Activated CD4-positive, alpha-beta T cell treated with anti-CD3 and anti-CD28 coated beads, Interleukin-2, amount 50 U/mL, for 24 hours (primary cell): Measurements from ENCODE around the gene ABCC11.
A peak's percentile ranks its signal among the peaks of the same experiment; 100 is the strongest.

Source experiments
- DNase-seq, 2 donors: peaks; one replicate each; pipeline ENCODE4 v3.0.0-alpha.2; 2020; ENCODE audit warnings: low read depth in 1 of 2, low spot score in 1 of 2

The ABCC11 gene

DNA sequence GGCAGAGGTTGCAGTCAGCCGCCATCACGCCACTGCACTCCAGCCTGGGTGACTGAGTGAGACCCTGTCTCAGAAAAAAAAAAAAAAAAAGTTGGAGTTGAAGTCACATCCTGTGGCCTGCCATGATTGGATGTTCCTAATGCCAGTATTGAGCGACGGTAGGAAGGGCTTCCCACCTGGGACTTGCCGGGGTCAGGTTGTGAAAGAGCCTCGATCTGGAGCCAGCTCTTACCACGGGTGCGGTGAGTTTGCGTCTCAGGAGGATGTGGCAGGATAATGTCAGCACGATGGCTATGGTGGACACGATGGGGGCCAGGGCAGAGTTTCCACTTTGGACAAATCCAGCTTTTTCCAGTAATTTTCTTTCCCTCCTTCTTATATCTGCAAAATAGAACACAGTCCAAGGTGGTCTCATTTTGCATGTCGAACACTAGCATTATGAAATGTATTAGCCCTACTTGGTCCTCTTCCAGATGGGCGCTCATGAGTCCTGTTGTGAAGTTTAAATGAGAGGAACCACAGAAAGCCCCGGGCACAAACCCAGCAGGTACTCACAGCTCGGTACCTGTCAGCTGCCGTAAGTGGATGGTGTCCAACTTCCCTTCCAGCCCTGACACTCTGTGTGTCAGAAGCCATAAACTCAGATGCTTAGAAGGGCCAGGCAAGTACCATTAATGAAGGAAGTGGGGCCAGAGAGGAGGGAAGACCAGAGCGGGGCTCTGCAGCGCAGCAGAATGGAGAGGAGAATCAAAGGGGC lies 113.7 kb downstream of the ABCC11 start:
- no peak for DNase-seq

DNA sequence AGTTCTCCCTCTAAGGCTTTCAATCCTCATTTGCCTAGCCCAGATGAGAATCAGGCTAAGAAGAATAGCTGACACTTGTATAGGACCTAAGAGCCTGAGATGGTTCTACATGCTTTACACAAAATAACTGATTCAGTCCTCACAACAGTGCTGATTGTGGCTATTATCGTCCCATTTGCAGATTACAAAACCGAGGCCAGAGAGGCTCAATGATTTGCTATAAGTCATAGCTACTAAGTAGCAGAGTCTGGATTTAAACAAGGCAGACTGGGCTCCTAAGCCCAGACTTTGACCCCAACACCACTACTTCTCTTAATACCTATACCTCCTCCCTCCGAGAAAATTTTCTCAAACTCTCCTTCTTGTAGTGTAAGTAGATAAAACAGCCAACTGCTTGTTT lies 114.6 kb downstream of the ABCC11 start:
- DNase-seq: no peak

DNA sequence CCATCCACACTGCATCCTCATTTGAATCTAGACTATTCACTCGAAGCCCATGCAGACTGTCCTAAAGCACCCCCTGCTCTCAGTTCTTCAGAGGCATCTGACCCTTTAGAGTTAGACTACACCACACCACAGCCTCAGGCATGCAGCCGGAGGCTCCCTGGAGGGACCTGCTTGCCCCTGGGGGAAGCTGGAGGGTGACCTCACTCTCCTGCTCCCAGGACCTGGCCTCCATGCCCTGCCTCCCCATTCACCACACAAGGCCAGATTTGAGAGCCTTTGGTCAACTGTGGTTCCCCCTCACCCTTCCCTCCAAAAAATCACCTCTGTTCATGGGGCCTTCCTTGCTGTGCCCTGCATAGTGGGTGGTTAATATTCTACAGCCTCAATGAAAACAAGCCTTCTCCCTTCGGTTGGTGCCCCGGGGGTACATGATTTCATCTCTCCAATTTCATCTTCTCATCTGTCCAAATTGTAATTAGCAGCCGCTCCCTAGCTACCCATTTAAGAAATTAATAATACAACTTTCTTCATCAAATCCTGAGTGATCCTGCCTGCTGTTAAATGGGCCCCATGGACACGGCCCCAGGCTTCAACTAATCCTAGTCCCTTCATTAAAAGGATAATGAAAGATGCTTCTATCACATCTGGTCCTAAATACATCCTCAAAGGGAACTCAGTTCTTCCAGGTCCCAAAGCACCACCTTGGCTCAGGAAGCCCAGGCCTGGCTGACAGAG lies 116.0 kb downstream of the ABCC11 start:
- DNase-seq: no peak

- DNase-seq: no peak
These were observed 117.4 kb downstream of the ABCC11 start for GRCh38 chr16:48129926-48130325.

DNA sequence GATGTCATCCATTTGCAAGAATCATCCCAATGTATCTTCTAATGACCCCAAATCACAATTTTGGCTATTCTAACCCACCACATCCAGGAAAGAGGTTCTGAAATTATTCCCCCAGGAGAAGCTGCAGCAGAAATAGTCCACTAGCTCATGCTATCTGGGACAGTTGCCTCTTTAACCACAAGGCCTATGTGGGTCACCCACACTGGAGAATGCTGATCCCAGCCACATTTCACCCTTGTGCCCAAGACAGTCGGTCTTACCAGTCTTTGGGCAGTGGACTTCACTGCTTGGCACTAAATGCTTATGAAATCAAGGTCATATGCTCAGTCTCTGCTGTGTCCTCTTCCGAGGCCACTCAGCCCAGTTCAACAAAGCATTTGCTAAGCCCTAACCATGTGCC lies 118.6 kb downstream of the ABCC11 start:
- no peak for DNase-seq

GRCh38 chr16:48126801-48127644 lies 120.3 kb downstream of the ABCC11 start:
- no peak for DNase-seq

DNA sequence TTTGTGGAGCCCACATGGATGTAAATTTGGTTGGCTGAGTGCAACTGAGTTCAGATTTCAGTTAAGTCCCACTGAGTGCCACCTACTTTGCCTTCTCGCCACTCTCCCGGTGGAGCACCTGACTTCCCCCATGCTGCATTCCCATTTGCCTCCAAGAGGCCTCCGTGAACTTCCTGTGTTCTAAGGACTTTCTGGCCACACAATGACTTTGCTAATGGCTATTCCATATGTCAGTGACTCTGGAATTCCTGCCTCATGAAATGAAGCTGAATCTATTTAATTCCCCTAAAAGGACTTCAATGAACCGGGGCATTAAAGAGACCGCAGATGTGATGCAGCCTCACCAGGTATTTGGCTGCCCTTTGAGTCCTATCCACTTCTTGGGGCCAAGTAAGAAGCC lies 121.5 kb downstream of the ABCC11 start:
- DNase-seq: no peak

DNA sequence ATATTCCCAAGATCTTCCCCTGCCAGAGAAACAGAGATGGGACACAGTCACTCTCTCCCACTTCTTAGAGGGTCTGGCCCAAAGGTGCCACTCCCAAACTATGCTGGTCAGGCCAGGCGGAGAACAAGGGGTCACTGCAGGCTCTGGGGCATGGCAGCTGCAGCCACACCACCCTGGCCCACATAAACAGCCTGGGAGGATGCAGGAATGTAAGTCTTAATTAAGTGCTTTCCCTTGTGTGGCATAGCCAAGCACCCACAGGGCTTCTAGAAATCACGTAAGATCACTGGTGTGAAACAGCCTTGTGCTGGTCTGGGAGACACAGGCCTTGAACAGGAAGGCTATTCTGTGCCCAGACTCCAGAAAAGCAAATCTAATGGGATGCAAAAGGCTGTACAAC lies 123.1 kb downstream of the ABCC11 start:
- DNase-seq: no peak

DNA sequence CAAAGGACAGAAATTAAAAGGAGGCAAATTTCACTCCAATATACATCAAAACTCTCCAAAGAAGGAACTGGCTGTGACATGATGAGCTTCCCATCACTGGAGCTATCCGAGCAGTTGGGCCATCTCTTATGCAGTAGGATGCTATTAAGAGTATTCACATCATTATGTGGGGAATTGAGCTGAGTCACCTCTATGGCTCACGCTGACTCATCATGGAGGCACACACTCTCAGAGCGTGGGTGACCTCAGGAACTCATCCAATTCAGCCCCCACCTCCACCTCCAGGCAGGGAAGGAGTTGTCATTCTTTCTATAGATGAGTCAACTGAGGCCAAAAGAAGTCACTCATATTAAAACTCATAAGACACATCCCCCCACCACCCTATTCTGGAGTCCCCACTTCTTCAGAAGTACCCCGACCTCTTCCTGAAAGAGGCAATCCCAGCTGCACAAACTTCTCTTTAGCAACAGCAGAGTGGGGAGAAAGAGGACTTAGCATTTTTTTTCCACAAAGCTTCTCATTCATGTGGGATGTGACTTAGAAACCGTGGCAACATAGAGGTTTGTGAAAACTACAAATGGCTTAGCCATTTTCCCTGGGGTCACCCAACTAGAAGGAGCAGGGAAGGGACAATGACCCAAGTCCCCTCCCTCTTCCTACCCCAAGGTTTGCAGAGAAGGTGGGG lies 124.1 kb downstream of the ABCC11 start:
- DNase-seq: peak in 1 of 2 donors; percentile 62

- no peak for DNase-seq
These were observed 126.1 kb downstream of the ABCC11 start for GRCh38 chr16:48121276-48121675.

DNA sequence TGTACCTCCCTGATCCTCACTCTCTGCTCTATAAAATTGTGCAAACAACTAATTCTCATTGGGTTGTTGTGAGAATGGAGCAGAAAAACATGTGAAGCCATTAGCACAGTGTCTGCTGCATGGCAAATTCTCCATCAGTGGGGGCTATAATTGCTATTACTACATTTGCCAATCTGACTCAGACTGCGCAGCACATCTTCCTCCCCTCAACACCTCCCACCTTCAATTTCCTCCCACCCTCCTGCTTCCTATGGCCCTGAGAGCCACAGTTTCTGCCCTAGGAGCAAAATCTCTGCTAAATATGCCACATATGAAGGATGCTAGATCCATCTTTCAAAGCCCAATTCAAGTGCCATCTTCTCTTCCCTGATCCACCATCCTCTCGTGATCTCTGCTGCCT lies 128.5 kb downstream of the ABCC11 start:
- DNase-seq: no peak

DNA sequence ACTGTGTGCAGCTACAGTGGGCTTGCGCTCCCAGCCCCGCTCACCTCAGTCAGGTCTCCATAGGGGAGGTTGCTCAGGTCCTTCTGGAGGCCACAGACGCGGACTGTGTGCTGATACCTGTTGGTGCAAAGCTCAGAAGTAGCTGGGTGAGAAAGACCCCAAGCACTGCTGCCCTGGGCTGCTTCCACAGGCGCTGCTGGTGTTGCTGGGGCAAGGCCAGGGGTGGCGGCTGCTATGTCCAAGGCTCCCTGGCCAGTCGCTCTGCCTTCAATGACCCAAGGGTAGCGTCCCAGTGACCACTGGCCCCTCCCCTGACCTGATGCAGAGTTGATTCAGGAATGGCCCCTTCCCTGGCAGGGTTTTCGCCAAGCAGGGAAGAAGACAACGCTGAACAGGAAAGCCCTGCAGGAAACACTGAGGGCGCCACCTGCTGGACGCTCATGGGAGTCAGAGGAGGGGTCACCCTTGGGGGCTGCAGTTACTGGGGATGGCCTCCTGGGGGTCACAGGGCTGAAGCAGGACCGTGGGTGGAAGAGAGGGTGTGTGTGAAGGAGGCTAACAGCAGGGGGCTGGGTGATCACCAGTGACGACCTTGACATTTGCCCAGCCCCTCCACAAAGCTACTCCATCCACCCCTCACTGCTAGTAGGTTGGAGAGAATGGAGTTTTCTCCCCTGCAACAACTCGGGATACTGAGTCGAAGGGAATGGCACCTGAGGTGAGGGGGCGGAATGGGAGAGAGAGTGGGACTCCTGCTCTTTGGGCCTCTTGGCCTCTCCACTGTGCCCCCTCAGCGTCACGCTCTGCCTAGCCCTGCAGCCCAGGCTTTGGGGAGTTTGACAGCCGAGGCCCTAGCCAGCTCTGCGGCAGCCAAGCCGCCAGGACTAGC lies 129.9 kb downstream of the ABCC11 start:
- peak; percentile 24 to 37 for DNase-seq
